T-helper 9 cell (primary cell): ENCODE measurements around the gene ZP4.
"Not testable (repeated sequence)": the region's sequence is repeated elsewhere in the genome, so short reads cannot be mapped to it uniquely, and the experiment has no call there.

ENCODE experiments used
- DNase-seq: peaks from one replicate; pipeline ENCODE4 v3.0.0-alpha.2; 2020

ZP4 gene

GRCh38 chr1:237875291-237875690 lies 15.4 kb downstream of the ZP4 start:
- no peak for DNase-seq

- no peak for DNase-seq
These were observed 17.1 kb downstream of the ZP4 start for GRCh38 chr1:237873487-237874211.

GRCh38 chr1:237868817-237869600 lies 21.7 kb downstream of the ZP4 start:
- no peak for DNase-seq

- DNase-seq = no peak
These were observed 23.3 kb downstream of the ZP4 start for GRCh38 chr1:237867380-237867888.

GRCh38 chr1:237864338-237865244 lies 26.1 kb downstream of the ZP4 start:
- DNase-seq = no peak

GRCh38 chr1:237863234-237863633 lies 27.5 kb downstream of the ZP4 start:
- no peak for DNase-seq

- no peak for DNase-seq
These were observed 28.8 kb downstream of the ZP4 start for GRCh38 chr1:237861944-237862343.

GRCh38 chr1:237858992-237859391 lies 31.7 kb downstream of the ZP4 start:
- no peak for DNase-seq

- no peak for DNase-seq
These were observed 33.3 kb downstream of the ZP4 start for GRCh38 chr1:237857455-237857854.

GRCh38 chr1:237852342-237852741 lies 38.4 kb downstream of the ZP4 start:
- no peak for DNase-seq

- no peak for DNase-seq
These were observed 39.4 kb downstream of the ZP4 start for GRCh38 chr1:237851210-237851845.

- DNase-seq = not testable (repeated sequence)
These were observed 47.2 kb downstream of the ZP4 start for GRCh38 chr1:237843516-237843915.

GRCh38 chr1:237841485-237841884 lies 49.2 kb downstream of the ZP4 start:
- no peak for DNase-seq

GRCh38 chr1:237838904-237839534 lies 51.7 kb downstream of the ZP4 start:
- DNase-seq = no peak

- no peak for DNase-seq
These were observed 52.4 kb downstream of the ZP4 start for GRCh38 chr1:237838320-237838719.

GRCh38 chr1:237834461-237834860 lies 56.3 kb downstream of the ZP4 start:
- no peak for DNase-seq

- DNase-seq = no peak
These were observed 56.7 kb downstream of the ZP4 start for GRCh38 chr1:237834048-237834447.

GRCh38 chr1:237832858-237833257 lies 57.9 kb downstream of the ZP4 start:
- no peak for DNase-seq
